Measurements from ENCODE around the gene DNAH3.
A peak's percentile ranks its signal among the peaks of the same experiment; 100 is the strongest.
"Not testable (repeated sequence)": the region's sequence is repeated elsewhere in the genome, so short reads cannot be mapped to it uniquely, and the experiment has no call there.

The DNAH3 gene

GRCh38 chr16:21167360-21167759 is 16.7 kb upstream of the DNAH3 start:
- TF ChIP-seq TAF1 (IDR thresholded peaks at IDR 0.05; ENCODE audit: borderline replicate concordance, low read depth, low read length) (no peak), POLR2A (IDR thresholded peaks at IDR 0.05; ENCODE audit: low read depth, low read length) (no peak), POLR2AphosphoS5 (IDR thresholded peaks at IDR 0.05; ENCODE audit: low read depth, low read length) (no peak)
- FAIRE-seq (no peak), DNase-seq (ENCODE audit: insufficient read length) (no peak)

DNA sequence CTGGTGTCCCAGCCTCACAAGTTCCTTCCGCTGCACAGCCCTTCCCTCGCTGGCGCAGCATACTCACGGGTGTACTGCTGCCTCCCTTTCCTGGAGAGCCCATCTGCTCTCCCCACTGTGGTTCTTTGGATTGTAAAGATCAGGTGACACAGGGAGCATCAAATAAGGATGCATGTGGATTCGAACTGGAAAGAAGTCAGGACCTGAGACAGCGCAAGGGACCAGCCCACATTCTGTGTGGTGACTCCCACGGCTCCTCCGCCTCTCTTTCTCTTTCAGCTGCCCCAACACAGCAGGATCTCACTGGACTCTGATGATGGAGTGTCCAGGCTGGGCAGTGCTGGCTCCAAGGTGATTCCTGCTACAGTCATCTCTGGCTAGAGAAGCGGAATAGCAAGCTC is 15.9 kb upstream of the DNAH3 start:
- TF ChIP-seq TAF1 (IDR thresholded peaks at IDR 0.05; ENCODE audit: borderline replicate concordance, low read depth, low read length): no peak
- TF ChIP-seq POLR2AphosphoS5 (IDR thresholded peaks at IDR 0.05; ENCODE audit: low read depth, low read length): no peak
- no peak for TF ChIP-seq POLR2A (IDR thresholded peaks at IDR 0.05; ENCODE audit: low read depth, low read length)
- DNase-seq (ENCODE audit: insufficient read length): no peak
- FAIRE-seq: no peak

- no peak for FAIRE-seq
- no peak for DNase-seq (ENCODE audit: insufficient read length)
- TF ChIP-seq POLR2AphosphoS5 (IDR thresholded peaks at IDR 0.05; ENCODE audit: low read depth, low read length): no peak
- no peak for TF ChIP-seq POLR2A (IDR thresholded peaks at IDR 0.05; ENCODE audit: low read depth, low read length)
- no peak for TF ChIP-seq TAF1 (IDR thresholded peaks at IDR 0.05; ENCODE audit: borderline replicate concordance, low read depth, low read length)
Measured at GRCh38 chr16:21164521-21165168, 14.0 kb upstream of the DNAH3 start.

DNA sequence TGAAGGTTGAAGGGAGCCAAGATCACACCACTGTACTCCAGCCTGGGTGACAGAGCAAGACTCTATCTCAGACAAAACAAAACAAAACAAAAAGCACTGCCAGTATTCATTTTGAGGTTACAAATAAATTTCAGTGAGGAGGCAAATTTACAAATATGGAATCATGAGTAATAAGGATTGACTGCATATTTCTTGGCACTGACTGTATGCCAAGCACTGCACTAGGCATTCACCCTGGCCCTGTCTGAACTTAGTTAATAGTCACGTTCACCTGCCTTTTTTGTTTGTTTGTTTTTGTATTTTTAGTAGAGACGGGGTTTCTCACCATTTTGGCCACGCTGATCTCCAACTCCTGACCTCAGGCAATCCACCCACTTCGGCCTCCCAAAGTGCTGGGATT is 12.9 kb upstream of the DNAH3 start:
- DNase-seq (ENCODE audit: insufficient read length) (no peak), FAIRE-seq (no peak)
- TF ChIP-seq TAF1 (IDR thresholded peaks at IDR 0.05; ENCODE audit: borderline replicate concordance, low read depth, low read length) (no peak), POLR2AphosphoS5 (IDR thresholded peaks at IDR 0.05; ENCODE audit: low read depth, low read length) (no peak), POLR2A (IDR thresholded peaks at IDR 0.05; ENCODE audit: low read depth, low read length) (no peak)

DNA sequence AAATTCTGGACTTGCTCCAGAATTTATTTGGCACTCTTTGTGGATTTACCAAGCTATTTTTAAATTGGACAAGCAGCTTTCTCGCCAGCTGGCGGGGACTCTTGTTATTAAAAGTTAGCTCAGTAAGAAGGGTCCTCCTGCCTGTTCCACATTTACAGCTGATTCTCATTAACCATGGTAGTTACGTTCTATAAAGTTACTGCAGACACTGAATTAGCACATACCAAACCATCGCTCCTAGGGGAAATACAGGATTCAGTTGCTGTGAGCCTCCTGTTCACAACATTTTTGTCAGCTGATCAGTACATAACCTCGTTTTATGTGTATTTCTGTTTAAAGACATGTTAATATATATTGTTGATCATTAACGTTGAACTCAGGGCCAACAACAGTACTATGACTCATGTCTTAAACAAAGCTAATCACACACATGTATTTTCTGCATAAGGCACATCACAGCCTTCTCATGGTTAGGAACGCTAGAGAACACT is 12.1 kb upstream of the DNAH3 start:
- TF ChIP-seq POLR2AphosphoS5 (IDR thresholded peaks at IDR 0.05; ENCODE audit: low read depth, low read length) (no peak), TAF1 (IDR thresholded peaks at IDR 0.05; ENCODE audit: borderline replicate concordance, low read depth, low read length) (no peak), POLR2A (IDR thresholded peaks at IDR 0.05; ENCODE audit: low read depth, low read length) (no peak)
- no peak for FAIRE-seq
- no peak for DNase-seq (ENCODE audit: insufficient read length)

DNA sequence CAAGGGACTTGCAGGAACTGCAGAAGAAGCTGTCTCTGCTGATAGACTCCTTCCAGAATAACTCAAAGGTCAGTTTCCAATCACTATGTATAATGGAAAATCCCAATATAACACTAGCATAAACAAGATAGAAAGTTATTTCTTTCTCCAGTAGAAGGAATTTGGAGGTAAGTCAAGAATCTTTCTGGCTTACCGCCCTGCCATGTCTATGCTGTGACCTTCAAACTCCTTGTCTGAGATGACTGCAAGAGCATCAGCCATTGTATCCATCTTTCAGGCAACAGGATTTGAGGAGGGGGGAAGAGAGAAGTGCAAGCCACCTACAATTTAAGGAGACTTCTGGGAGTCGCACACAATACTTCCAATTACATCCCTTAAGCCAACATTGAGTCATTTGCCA is 10.6 kb upstream of the DNAH3 start:
- no peak for DNase-seq (ENCODE audit: insufficient read length)
- FAIRE-seq: no peak
- TF ChIP-seq POLR2A (IDR thresholded peaks at IDR 0.05; ENCODE audit: low read depth, low read length) (no peak), TAF1 (IDR thresholded peaks at IDR 0.05; ENCODE audit: borderline replicate concordance, low read depth, low read length) (no peak), POLR2AphosphoS5 (IDR thresholded peaks at IDR 0.05; ENCODE audit: low read depth, low read length) (no peak)

DNA sequence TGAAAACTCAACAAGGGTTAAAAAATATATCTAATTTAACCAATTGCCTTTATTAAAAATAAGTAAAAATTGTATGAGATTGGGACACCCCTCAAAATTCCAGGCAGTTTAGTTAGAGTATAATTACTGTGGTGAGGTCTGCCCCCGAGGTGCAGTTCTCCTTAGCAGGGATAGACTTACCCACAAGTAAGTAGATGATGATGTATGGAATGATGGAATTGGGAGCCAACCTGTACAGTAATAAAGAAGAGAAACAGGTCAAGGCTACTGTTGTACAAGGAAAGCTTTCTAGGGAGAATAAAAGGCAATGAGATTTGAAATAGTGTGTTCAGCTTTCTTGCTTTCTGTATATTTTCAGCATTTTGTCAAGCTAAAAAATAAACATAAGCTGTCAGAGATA is 9.6 kb upstream of the DNAH3 start:
- TF ChIP-seq TAF1 (IDR thresholded peaks at IDR 0.05; ENCODE audit: borderline replicate concordance, low read depth, low read length) (no peak), POLR2A (IDR thresholded peaks at IDR 0.05; ENCODE audit: low read depth, low read length) (no peak), POLR2AphosphoS5 (IDR thresholded peaks at IDR 0.05; ENCODE audit: low read depth, low read length) (no peak)
- DNase-seq (ENCODE audit: insufficient read length) (no peak), FAIRE-seq (no peak)

- FAIRE-seq: no peak
- TF ChIP-seq TAF1 (IDR thresholded peaks at IDR 0.05; ENCODE audit: borderline replicate concordance, low read depth, low read length) (no peak), POLR2AphosphoS5 (IDR thresholded peaks at IDR 0.05; ENCODE audit: low read depth, low read length) (no peak), POLR2A (IDR thresholded peaks at IDR 0.05; ENCODE audit: low read depth, low read length) (no peak)
- DNase-seq (ENCODE audit: insufficient read length): peak; percentile 29
Measured at GRCh38 chr16:21159281-21159951, 8.8 kb upstream of the DNAH3 start.

DNA sequence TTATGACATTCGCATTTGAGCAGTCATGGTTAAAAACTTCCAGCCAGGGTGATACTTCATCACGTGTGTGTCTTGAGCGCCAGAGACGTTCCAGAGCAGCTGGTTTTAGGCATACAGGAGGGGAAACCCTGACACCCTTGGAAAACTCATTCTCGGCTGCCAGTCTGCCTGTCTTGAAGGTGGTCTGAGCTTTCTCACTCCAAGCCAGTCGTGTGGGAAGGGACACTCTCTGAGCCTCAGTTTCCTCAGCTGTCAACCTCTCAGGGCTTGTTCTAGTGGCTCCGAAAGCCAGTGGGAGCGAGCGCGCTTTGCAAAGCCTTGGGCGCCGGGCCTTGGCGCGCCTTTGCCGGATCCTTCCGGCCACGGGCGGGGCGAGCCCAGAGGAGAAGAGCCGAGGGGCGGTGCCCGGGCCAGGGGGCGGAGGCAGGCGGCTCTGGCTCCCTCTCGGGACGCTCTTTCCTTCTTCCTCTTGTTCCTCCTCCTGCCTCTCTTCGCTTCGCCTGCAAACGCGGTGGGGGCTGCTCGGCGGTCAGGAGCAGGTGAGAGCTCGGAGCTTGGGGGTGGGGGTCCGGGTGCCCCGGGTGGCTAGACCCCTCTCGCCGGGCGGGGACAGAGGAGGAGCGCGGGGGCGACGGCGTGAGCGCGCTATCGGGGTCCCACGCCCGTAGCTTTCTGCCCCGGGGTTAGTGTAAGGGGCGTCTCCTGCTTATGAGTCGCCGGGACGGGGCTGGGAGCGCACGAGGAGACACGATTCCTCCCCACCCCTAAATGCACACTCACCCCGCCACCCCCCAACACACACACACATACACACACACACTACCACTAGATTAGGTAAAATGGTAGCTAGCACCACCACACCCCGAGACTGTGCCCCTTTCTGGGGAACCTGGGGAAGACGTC is 7.8 kb upstream of the DNAH3 start, which contains the start of gene LDAF1:
Gene LDAF1, plus strand, starts transcription at position 467 of the 903 bp plus-strand sequence. CDS start 2,509 bp downstream, outside the sequence.
- DNase-seq (ENCODE audit: insufficient read length): peak; percentile 81
- TF ChIP-seq TAF1 (IDR thresholded peaks at IDR 0.05; ENCODE audit: borderline replicate concordance, low read depth, low read length) (no peak), POLR2A (IDR thresholded peaks at IDR 0.05; ENCODE audit: low read depth, low read length) (no peak), POLR2AphosphoS5 (IDR thresholded peaks at IDR 0.05; ENCODE audit: low read depth, low read length) (no peak)
- FAIRE-seq: no peak

DNA sequence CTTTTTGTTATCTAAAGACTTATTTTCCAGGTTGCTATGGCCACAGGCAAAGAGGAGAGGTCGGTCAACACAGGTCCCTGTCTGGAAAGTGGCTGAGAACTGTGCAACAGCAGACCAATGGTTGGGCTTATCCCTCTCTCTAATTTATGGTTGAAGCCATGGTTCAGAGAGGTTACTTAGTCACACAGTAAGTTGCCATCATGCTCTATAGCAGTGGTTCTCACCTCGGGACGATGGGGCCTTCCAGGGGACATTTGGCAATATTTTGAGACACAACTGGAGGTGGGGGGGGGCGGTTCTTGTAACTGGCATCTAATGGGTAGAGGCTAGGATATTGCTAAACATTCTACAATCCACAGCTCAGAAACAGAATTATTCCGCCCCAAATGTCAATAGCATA is 7.0 kb upstream of the DNAH3 start:
- DNase-seq (ENCODE audit: insufficient read length): no peak
- TF ChIP-seq POLR2A (IDR thresholded peaks at IDR 0.05; ENCODE audit: low read depth, low read length) (no peak), POLR2AphosphoS5 (IDR thresholded peaks at IDR 0.05; ENCODE audit: low read depth, low read length) (no peak)
- FAIRE-seq: no peak

DNA sequence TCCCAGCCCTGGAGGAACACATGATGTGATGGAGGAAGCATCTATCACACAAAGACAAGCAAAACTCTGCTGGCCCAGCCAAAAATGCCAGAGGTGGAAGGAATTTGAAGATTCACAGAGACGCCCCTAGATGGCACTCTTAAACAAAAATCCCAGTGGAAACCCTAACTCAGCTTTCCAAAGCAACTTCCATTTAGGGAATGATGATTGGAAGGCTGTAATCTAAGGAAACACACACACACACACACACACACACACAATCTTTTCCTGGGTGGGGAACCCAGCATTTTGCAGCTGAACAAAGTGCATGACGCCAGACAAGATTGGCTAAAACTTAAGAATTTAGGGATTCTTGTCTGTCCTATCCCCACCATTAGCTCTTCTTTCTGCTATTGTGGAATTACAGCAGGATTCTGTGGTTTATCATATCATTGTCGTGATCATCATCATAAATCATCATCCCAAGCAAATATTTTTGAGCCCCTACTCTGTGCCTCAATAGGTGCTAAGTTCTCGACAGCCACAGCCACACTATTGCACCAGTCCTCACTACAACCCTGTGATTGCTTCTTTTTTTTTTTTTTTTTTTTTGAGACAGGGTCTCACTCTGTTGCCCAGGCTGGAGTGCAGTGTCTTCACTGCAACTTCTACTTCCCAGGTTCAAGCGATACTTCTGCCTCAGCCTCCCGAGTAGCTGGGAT is 6.3 kb upstream of the DNAH3 start:
- TF ChIP-seq TAF1 (IDR thresholded peaks at IDR 0.05; ENCODE audit: borderline replicate concordance, low read depth, low read length) (no peak), POLR2AphosphoS5 (IDR thresholded peaks at IDR 0.05; ENCODE audit: low read depth, low read length) (no peak), POLR2A (IDR thresholded peaks at IDR 0.05; ENCODE audit: low read depth, low read length) (no peak)
- DNase-seq (ENCODE audit: insufficient read length) (peak; percentile 28), FAIRE-seq (peak; percentile 5)

- not testable (repeated sequence) for FAIRE-seq; DNase-seq (ENCODE audit: insufficient read length)
Measured at GRCh38 chr16:21156011-21156410, 5.4 kb upstream of the DNAH3 start.

GRCh38 chr16:21153124-21153729 is 2.6 kb upstream of the DNAH3 start:
- DNase-seq (ENCODE audit: insufficient read length); FAIRE-seq: not testable (repeated sequence)

DNA sequence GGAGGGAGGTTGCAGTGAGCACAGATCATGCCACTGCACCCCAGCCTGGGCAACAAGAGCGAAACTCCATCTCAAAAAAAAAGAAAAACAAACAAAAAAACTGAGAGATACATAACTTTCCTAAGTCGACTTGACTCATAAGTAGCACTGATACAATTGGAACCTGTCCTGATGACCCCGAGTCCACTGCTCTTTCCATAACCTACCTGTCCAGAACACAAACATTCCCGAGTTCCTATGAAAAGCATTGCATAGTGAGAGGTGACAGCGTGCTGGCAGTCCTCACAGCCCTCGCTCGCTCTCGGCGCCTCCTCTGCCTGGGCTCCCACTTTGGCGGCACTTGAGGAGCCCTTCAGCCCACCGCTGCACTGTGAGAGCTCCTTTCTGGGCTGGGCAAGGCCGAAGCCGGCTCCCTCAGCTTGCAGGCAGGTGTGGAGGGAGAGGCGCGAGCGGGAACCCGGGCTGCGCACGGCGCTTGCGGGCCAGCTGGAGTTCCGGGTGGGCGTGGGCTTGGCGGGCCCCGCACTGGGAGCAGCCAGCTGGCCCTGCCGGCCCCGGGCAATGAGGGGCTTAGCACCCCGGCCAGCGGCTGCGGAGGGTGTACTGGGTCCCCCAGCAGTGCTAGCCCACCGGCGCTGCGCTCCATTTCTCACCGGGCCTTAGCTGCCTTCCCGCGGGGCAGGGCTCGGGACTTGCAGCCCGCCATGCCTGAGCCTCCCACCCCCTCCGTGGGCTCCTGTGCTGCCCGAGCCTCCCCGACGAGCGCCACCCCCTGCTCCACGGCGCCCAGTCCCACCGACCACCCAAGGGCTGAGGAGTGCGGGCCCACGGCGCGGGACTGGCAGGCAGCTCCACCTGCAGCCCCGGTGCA is 1.7 kb upstream of the DNAH3 start:
- not testable (repeated sequence) for DNase-seq (ENCODE audit: insufficient read length); FAIRE-seq
